GM04503 (cell line): ENCODE measurements around the gene CRELD2.

ENCODE experiments used
- DNase-seq: peaks from one replicate; pipeline ENCODE4 v3.0.0-alpha.2; 2012; ENCODE audit warnings: low read depth

The CRELD2 gene

GRCh38 chr22:49917974-49918910 is at the start of gene CRELD2, which contains the start of gene ALG12:
Gene CRELD2, plus strand, starts transcription at chr22:49918634. Its CDS starts 136 bp downstream, at chr22:49918770.
Gene ALG12, minus strand, starts transcription at chr22:49918438. Its CDS starts 4,673 bp downstream, at chr22:49913765.
- DNase-seq = peak; percentile 67

GRCh38 chr22:49869086-49869830 is 49.2 kb upstream of the CRELD2 start:
- no peak for DNase-seq

- no peak for DNase-seq
Observed at GRCh38 chr22:49869845-49870712, 48.4 kb upstream of the CRELD2 start.

- DNase-seq = no peak
Observed at GRCh38 chr22:49871482-49871881, 47.0 kb upstream of the CRELD2 start.

GRCh38 chr22:49872347-49872746 is 46.1 kb upstream of the CRELD2 start:
- no peak for DNase-seq

GRCh38 chr22:49873228-49873940 is 45.0 kb upstream of the CRELD2 start:
- no peak for DNase-seq

- no peak for DNase-seq
Observed at GRCh38 chr22:49877642-49878041, 40.8 kb upstream of the CRELD2 start.

GRCh38 chr22:49878206-49878605 is 40.2 kb upstream of the CRELD2 start:
- DNase-seq = no peak

- DNase-seq = no peak
Observed at GRCh38 chr22:49879871-49880270, 38.6 kb upstream of the CRELD2 start.

GRCh38 chr22:49880281-49880680 is 38.2 kb upstream of the CRELD2 start:
- DNase-seq = no peak

- no peak for DNase-seq
Observed at GRCh38 chr22:49881856-49882255, 36.6 kb upstream of the CRELD2 start.

- no peak for DNase-seq
Observed at GRCh38 chr22:49882519-49883293, 35.7 kb upstream of the CRELD2 start.

- DNase-seq = no peak
Observed at GRCh38 chr22:49883294-49883640, 35.2 kb upstream of the CRELD2 start.

- no peak for DNase-seq
Observed at GRCh38 chr22:49884075-49884474, 34.4 kb upstream of the CRELD2 start.

- DNase-seq = no peak
Observed at GRCh38 chr22:49884503-49885260, 33.8 kb upstream of the CRELD2 start.

- no peak for DNase-seq
Observed at GRCh38 chr22:49885281-49885680, 33.2 kb upstream of the CRELD2 start.

GRCh38 chr22:49885881-49886280 is 32.6 kb upstream of the CRELD2 start:
- no peak for DNase-seq

- no peak for DNase-seq
Observed at GRCh38 chr22:49886346-49887063, 31.9 kb upstream of the CRELD2 start.

GRCh38 chr22:49887064-49887451 is 31.4 kb upstream of the CRELD2 start:
- DNase-seq = no peak
